SJCRH30 (cell line): ENCODE results near the gene ANKRD13D. TPM values are rescaled to one million over a fixed set of nuclear protein-coding genes. Genes with fewer than 3 reads are reported as not detected.

Experiments used
- DNase-seq, 2 experiments: peaks; one replicate each; pipeline ENCODE4 v3.0.0-alpha.2; 2015 to 2020
- H3K27ac ChIP-seq: fragments of 250-450 bp; sonication (Bioruptor Pico); 2 replicates; pipeline ENCODE4 v1.5.1; 2020; ENCODE audit warnings: mild to moderate bottlenecking, moderate library complexity
- H3K27me3 ChIP-seq: fragments of 250-450 bp; sonication (Bioruptor Pico); 2 replicates; pipeline ENCODE4 v1.5.1; 2020; ENCODE audit warnings: mild to moderate bottlenecking, moderate library complexity
- H3K36me3 ChIP-seq: fragments of 250-450 bp; sonication (Bioruptor Pico); 2 replicates; pipeline ENCODE4 v1.5.1; 2020; ENCODE audit warnings: mild to moderate bottlenecking, moderate library complexity
- H3K4me1 ChIP-seq: fragments of 250-450 bp; sonication (Bioruptor Pico); 2 replicates; pipeline ENCODE4 v1.5.1; 2020; ENCODE audit warnings: mild to moderate bottlenecking, moderate library complexity
- H3K4me3 ChIP-seq: fragments of 250-450 bp; sonication (Bioruptor Pico); 2 replicates; pipeline ENCODE4 v1.5.1; 2020; ENCODE audit warnings: mild to moderate bottlenecking, moderate library complexity
- H3K9me3 ChIP-seq: fragments of 250-450 bp; sonication (Bioruptor Pico); replicated peaks from 2 replicates; pipeline ENCODE4 v1.5.1; 2020; ENCODE audit warnings: mild to moderate bottlenecking, moderate library complexity
- total RNA-seq: library from RNA; depleted of rRNA; stranded (reverse); fragments of >200 nt; shearing (Covaris generic); gene quantifications from 2 replicates; pipeline ENCODE4 v1.2.3, GENCODE V29; 2014; rRNA removed

ANKRD13D gene
- total RNA-seq, 1 experiment from 2014 or later = 19.9 TPM

GRCh38 chr11:67351275-67352005, 62.3 kb downstream of the ANKRD13D start:
- H3K4me3 ChIP-seq = peak overlapping the region; percentile 57; the same call in 1 of the 2 replicates
- H3K36me3 ChIP-seq = no peaks in the 10 kb centered on the region
- H3K27ac ChIP-seq = no peak overlapping the region; the same call in 1 of the 2 replicates
- H3K27me3 ChIP-seq = no peaks in the 10 kb centered on the region
- peaks cover 28% of the 10 kb centered on the region for H3K4me1 ChIP-seq
- no peaks in the 10 kb centered on the region for H3K9me3 ChIP-seq
- DNase-seq = peak in 1 of 2 experiments; percentile 75

Other genes with a start within 250 kb of the ANKRD13D start
- not detected in 2 replicates for gene RHOD, start 232.5 kb upstream of the ANKRD13D start, total RNA-seq
- gene KDM2A, start 170.0 kb upstream of the ANKRD13D start, total RNA-seq = 32.2 and 33.7 TPM in 2 replicates
- 45.2 and 49.7 TPM in 2 replicates for gene GRK2, start 22.8 kb upstream of the ANKRD13D start, total RNA-seq
- 2.5 TPM in 2 replicates for gene SSH3, start 14.2 kb downstream of the ANKRD13D start, total RNA-seq
- gene POLD4, start 64.2 kb downstream of the ANKRD13D start, total RNA-seq = 35.4 and 37.5 TPM in 2 replicates
- 5.2 and 6.1 TPM in 2 replicates for gene CLCF1, start 84.3 kb downstream of the ANKRD13D start, total RNA-seq
- gene RAD9A, start 102.7 kb downstream of the ANKRD13D start, total RNA-seq = 9.4 and 11.7 TPM in 2 replicates
- gene PPP1CA, start 112.6 kb downstream of the ANKRD13D start, total RNA-seq = 169 and 197 TPM in 2 replicates
- not detected in 2 replicates for gene TBC1D10C, start 114.8 kb downstream of the ANKRD13D start, total RNA-seq
- gene CARNS1, start 126.4 kb downstream of the ANKRD13D start, total RNA-seq = 0.05 and 0.08 TPM in 2 replicates
- gene RPS6KB2, start 139.2 kb downstream of the ANKRD13D start, total RNA-seq = 25.9 and 33.5 TPM in 2 replicates
- 1.1 TPM in 1 of 2 replicates, not detected in the other for gene PTPRCAP, start 148.4 kb downstream of the ANKRD13D start, total RNA-seq
- gene CORO1B, start 154.2 kb downstream of the ANKRD13D start, total RNA-seq = 25.5 and 30.1 TPM in 2 replicates
- gene GPR152, start 163.4 kb downstream of the ANKRD13D start, total RNA-seq = not detected in 2 replicates
- 1.2 and 2.6 TPM in 2 replicates for gene CABP4, start 166.1 kb downstream of the ANKRD13D start, total RNA-seq
- 7.6 TPM in 2 replicates for gene TMEM134, start 179.9 kb downstream of the ANKRD13D start, total RNA-seq
- gene AIP, start 193.7 kb downstream of the ANKRD13D start, total RNA-seq = 39.8 and 45.4 TPM in 2 replicates
- gene PITPNM1, start 216.1 kb downstream of the ANKRD13D start, total RNA-seq = 7.9 and 9.7 TPM in 2 replicates
- 15.8 and 15.9 TPM in 2 replicates for gene CDK2AP2, start 218.9 kb downstream of the ANKRD13D start, total RNA-seq
- not detected in 2 replicates for gene CABP2, start 234.1 kb downstream of the ANKRD13D start, total RNA-seq